Right hindlimb (tissue), 1 donor: ENCODE measurements around the gene SH3GL2.
A peak's percentile ranks its signal among the peaks of the same experiment; 100 is the strongest.

Source experiments
- DNase-seq: peaks from one replicate; pipeline ENCODE4 v3.0.0-alpha.2; 2018

SH3GL2 gene

GRCh38 chr9:17578911-17579793 lies at the start of gene SH3GL2:
TSS of gene SH3GL2 (plus strand) at chr9:17579066.
- peak; percentile 44 for DNase-seq

GRCh38 chr9:17531642-17532254 lies 47.1 kb upstream of the SH3GL2 start:
- peak; percentile 51 for DNase-seq

GRCh38 chr9:17532461-17532860 lies 46.4 kb upstream of the SH3GL2 start:
- no peak for DNase-seq

DNA sequence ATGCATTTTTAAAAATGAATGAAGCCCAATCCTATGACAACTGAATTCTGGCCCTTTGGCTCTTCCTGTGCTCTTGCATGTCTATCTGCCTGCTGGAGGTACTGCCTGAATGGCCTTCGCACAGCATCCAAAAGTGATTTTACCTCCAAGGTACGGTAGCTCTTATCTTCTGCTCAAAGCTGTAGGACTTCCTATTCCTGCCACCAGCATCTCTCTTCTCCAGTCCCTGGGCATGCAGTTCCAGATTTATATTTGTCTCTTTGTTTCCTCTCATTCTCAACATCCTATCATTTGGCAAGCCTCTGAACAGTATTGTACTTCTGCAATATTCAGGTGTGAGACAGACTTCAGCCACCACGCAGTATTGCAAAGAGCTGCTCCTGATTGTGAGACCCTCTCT lies 43.7 kb upstream of the SH3GL2 start:
- DNase-seq, result no peak

- no peak for DNase-seq
Observed at GRCh38 chr9:17536027-17536426, 42.8 kb upstream of the SH3GL2 start.

DNA sequence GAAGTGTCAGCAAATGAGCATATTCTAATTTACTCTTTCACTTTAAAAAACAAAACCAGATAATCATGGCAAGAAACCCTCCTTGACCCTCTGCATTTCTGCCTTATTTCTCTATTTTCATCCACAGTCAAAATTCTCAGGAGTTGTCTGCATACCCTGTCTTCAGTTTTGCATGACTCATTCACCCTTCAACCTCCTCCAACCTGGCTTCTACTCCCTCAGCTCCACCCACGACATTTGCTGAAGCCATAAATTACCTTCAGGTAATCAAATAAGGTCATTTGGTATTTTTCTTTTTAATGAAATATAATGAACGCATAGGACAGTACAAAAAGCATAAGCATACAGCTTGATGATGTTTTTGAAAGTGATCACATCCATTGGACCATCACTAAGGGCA lies 27.8 kb upstream of the SH3GL2 start:
- DNase-seq, result no peak

DNA sequence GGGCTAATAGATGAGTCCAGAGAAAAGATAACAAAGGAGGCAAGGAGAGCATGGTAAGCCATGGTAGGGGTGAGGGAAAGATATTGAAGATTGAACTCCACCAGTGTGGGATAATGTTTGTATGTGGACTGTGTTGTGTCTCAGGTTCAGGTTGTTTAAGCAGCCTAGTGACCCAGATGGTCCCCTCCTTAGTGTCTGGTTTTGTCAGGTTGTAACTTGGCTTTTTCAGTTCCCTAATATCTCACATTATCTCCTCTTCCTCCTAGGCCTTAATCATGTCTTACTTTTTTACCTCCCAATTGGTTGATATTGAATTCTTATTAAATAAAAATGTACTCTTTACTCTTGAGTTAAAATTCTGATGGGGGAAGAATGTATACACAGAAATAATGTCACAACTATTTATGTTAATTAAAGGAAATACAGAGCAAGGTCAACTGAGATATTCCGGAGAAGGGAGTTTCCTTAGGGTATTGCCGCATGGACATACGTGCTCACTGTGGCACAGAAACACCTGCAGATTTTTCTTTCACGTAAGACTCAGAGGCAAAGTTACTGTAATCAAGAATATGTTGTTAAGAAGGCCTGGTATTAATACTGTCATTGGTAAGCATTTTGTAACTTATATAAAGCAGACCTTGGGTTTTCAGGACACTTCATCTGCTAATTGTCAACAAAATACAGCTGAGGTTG lies 23.4 kb upstream of the SH3GL2 start:
- no peak for DNase-seq

DNA sequence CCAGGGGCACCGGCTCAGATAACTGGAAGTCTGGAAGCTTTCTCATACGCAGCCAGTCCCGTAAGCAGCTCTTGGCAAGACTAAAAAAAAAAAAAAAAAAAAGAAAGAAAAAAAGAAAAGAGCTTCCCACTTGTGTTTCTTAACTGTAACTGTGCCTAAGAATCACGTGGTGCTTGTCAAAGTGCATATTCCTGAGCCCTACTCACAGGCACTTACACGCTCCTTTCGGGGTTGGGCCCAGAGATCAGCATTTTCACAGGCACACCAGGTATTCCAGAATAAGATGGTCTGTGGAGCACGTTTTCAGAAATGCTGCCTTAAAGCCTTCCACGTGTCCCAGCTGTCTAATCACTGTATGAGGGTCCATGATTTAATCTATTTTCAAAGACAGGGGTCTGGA lies 22.6 kb upstream of the SH3GL2 start:
- no peak for DNase-seq

GRCh38 chr9:17556935-17557334 lies 21.9 kb upstream of the SH3GL2 start:
- no peak for DNase-seq

DNA sequence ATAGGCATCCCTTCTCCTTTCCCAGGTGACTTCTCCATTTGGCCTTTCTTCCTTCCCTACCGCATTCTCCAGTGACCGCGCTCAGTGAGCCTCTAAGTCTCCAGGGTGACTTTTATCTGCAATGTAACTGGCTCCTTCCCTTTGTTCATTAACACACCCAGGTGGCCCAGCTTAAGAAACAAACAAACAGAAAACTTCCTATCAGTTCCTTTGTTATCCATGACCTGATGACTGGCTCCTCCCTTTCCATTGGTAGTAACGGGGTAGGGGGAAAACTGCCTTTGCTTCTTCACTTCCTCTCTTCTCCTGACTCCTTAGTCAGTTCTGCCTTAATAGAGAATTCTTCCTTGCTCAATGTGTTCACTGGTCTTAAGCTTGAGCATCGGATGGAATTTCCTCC lies 7.0 kb upstream of the SH3GL2 start:
- DNase-seq, result no peak

- DNase-seq, result no peak
Observed at GRCh38 chr9:17574342-17574741, 4.5 kb upstream of the SH3GL2 start.

- DNase-seq, result no peak
Observed at GRCh38 chr9:17578577-17578910, 322 bp upstream of the SH3GL2 start.

- DNase-seq, result no peak
Observed at GRCh38 chr9:17580119-17580518, 1.3 kb downstream of the SH3GL2 start.

DNA sequence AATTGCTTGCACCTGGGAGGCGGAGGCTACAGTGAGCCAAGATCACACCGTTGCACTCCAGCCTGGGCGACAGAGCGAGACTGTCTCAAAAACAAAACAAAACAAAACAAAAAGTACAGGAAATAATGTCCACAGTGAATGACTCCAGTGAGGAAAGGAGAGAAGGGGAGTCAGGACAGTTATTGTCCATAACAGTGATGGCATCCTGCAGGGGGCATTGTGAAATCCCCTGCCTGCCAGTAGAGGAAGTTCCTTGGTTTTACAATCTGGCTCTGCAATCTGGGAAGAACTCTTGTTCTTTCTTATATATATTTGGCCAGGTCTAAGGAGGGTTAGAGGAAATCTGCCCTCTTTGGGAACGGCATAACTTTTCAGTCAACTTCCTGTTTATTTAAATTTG lies 8.2 kb downstream of the SH3GL2 start:
- no peak for DNase-seq

DNA sequence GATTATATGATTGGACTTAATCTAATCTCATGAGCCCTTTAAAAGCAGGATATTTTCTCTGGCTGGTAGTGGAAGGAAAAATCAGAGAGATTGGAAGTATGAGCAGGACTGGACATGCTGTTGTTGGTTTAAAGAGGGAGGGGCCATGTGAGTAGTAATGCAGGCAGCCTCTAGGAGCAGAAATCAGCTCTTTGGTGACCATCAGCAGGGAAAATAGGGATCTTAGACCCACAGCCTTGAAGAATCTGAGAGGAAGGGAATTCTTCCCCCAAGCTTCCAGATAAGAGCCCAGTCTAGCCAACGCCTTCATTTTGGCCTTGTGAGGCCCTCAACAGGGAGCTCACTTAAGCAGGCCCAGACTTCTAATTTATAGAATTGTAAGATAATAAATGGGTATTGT lies 9.5 kb downstream of the SH3GL2 start:
- DNase-seq, result no peak

GRCh38 chr9:17588941-17589340 lies 10.1 kb downstream of the SH3GL2 start:
- no peak for DNase-seq

DNA sequence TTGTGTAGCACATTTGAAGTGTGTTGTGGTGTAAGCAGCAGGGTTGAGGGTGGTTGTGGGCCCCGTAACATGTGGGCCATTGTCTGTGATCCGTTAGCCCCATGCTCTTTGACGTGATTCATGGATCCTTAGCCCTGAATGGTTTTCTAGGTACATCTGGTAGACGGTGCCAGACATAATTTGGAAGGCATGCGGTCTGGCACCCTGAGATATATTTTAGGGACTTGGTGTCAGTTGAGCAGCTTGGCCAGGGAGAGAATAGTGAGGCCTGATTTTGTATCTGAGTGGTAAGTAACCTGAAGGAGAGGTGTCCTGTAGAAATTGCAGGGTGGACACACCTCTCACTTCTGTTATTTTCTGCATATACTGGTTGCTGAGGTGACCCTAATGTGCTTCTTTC lies 10.9 kb downstream of the SH3GL2 start:
- DNase-seq, result no peak

DNA sequence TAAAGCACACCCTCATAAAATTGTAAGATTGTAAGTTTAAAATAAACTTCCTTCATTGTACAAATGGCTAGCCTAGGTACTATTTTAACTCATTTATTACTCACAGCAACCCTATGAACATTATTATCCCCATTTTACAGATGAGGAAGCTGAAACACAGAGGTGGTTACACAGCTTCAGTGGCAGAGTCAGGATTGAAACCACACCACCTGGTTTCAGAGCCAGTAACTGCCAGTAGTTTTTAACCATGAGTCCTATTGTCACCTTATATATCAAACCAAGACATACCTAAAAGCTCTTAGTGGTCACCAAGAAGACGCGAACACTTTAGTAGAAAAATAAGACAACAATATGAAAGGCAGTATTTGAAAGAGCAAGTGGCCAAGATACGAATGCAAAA lies 16.1 kb downstream of the SH3GL2 start:
- DNase-seq, result no peak

DNA sequence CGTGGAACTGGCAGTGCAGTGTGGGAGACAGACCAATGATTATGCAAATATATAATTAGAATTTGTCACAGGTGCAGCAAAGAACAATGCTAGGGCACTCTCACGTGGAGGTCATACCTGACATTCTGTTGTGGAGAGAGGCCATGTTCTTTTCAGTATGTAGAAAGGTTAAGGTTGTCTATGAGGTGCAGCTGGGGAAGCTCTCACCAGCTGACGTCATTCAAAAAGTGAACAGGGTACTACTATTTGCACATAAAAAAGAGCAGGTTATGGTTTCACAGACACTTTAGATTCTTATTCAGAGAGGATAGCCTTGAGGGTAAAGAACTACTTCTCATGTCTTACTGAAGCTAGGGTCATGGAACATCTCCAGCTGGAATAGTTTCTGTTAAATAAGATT lies 19.1 kb downstream of the SH3GL2 start:
- DNase-seq, result no peak

DNA sequence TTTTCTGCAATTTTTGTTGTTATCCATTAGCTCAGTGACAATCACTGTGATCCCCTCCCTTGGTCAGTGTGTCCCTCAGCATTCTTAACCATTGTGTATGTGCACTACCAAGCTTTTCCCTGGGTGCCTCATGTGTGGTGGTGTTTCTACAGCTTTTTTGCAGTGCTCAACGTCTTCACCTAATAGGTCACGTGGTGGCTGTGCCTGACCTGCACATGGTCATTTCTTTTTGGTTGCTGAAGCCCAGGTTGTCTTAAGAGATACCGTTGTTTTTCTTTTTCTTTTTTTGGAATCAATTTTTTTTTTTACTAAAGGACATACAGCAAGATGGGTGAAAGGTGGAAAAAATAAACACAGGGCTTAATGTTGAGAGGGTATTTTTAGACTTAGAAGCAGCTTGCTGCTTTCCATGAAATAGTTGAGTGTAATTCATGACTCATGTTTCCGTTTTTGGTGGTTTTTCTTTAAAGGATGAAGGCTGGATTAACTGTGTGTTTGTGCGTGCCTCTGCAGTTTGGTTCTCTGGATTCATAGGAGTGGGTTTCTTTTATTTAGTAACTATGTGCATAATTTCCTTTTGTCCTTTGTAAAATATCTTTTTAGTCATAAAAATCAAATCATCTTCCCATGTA lies 22.2 kb downstream of the SH3GL2 start:
- no peak for DNase-seq

GRCh38 chr9:17604556-17604955 lies 25.7 kb downstream of the SH3GL2 start:
- no peak for DNase-seq

- no peak for DNase-seq
Observed at GRCh38 chr9:17609312-17610005, 30.6 kb downstream of the SH3GL2 start.

- DNase-seq, result no peak
Observed at GRCh38 chr9:17611342-17611741, 32.5 kb downstream of the SH3GL2 start.
